ENCODE results near the gene LRRC49.

The LRRC49 gene

GRCh38 chr15:70853318-70853972 is 39.2 kb upstream of the LRRC49 start:
- ChIA-PET CTCF (interaction anchor here (0.5 to 1.0 kb wide), 4 partner anchors 24 to 882 kb away, joined by 3 to 7 read pairs (median 3); no protein-coding TSS in a partner anchor), POLR2A (interaction anchor here (0.6 to 4.1 kb wide), 12 partner anchors 9 to 53 kb away, joined by 3 to 27 read pairs (median 8); no protein-coding TSS in a partner anchor)
- DNase-seq (ENCODE audit: extremely low spot score): peak; percentile 50
- TF ChIP-seq LEF1 (IDR thresholded peaks at IDR 0.05; ENCODE audit: borderline replicate concordance) (no peak), CTBP1 (IDR thresholded peaks at IDR 0.05; ENCODE audit: borderline replicate concordance) (peak; percentile 24; the same call in 1 of the 2 replicates), FOXM1 (IDR thresholded peaks at IDR 0.05; ENCODE audit: borderline replicate concordance) (no peak), ZNF384 (IDR thresholded peaks at IDR 0.05) (no peak)

GRCh38 chr15:70853973-70854665 is 38.5 kb upstream of the LRRC49 start, which contains the start of gene LARP6:
LARP6 (minus strand) TSS chr15:70854157; CDS start chr15:70854088, 69 bp downstream.
- POLR2A ChIA-PET: interaction anchor here (0.6 to 4.1 kb wide), 12 partner anchors 8 to 53 kb away, joined by 3 to 27 read pairs (median 5); no protein-coding TSS in a partner anchor
- CTCF ChIA-PET: interaction anchor here (0.5 to 1.4 kb wide), 4 partner anchors 9 to 881 kb away, joined by 3 to 7 read pairs (median 4); no protein-coding TSS in a partner anchor
- TF ChIP-seq BHLHE40 (IDR thresholded peaks at IDR 0.05; ENCODE audit: borderline replicate concordance): no peak
- TF ChIP-seq TARDBP (IDR thresholded peaks at IDR 0.05): no peak
- no peak for TF ChIP-seq FOXK2 (IDR thresholded peaks at IDR 0.05)
- DNase-seq (ENCODE audit: extremely low spot score): peak; percentile 76

GRCh38 chr15:70854666-70854976 is 38.0 kb upstream of the LRRC49 start:
- DNase-seq (ENCODE audit: extremely low spot score): no peak
- TF ChIP-seq FOXK2 (IDR thresholded peaks at IDR 0.05) (no peak), ELF4 (IDR thresholded peaks at IDR 0.05) (no peak), BHLHE40 (IDR thresholded peaks at IDR 0.05; ENCODE audit: borderline replicate concordance) (no peak), NFRKB (IDR thresholded peaks at IDR 0.05) (no peak), ARNT (IDR thresholded peaks at IDR 0.05) (no peak), ZNF384 (IDR thresholded peaks at IDR 0.05) (no peak), FOXA1 (IDR thresholded peaks at IDR 0.05) (no peak), LEF1 (IDR thresholded peaks at IDR 0.05; ENCODE audit: borderline replicate concordance) (no peak), CTBP1 (IDR thresholded peaks at IDR 0.05; ENCODE audit: borderline replicate concordance) (no peak), L3MBTL2 (conservative IDR thresholded peaks at IDR 0.05) (no peak), HDGF (IDR thresholded peaks at IDR 0.05; ENCODE audit: borderline replicate concordance) (no peak), SP1 (IDR thresholded peaks at IDR 0.05) (no peak), TARDBP (IDR thresholded peaks at IDR 0.05) (no peak), SUZ12 (IDR thresholded peaks at IDR 0.05) (no peak), FOXM1 (IDR thresholded peaks at IDR 0.05; ENCODE audit: borderline replicate concordance) (no peak)
- TF ChIP-seq, protein P1, sequence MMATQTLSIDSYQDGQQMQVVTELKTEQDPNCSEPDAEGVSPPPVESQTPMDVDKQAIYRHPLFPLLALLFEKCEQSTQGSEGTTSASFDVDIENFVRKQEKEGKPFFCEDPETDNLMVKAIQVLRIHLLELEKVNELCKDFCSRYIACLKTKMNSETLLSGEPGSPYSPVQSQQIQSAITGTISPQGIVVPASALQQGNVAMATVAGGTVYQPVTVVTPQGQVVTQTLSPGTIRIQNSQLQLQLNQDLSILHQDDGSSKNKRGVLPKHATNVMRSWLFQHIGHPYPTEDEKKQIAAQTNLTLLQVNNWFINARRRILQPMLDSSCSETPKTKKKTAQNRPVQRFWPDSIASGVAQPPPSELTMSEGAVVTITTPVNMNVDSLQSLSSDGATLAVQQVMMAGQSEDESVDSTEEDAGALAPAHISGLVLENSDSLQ (IDR thresholded peaks at IDR 0.05): no peak
- ChIA-PET CTCF (interaction anchor here (1.0 to 1.4 kb wide), 3 partner anchors 8 to 30 kb away, joined by 3 to 7 read pairs (median 5); no protein-coding TSS in a partner anchor), POLR2A (interaction anchor here (0.6 to 4.1 kb wide), 10 partner anchors 8 to 91 kb away, joined by 3 to 27 read pairs (median 5); partner anchors contain the start of gene UACA)

GRCh38 chr15:70855764-70856163 is 36.9 kb upstream of the LRRC49 start:
- ChIA-PET CTCF (interaction anchor here (0.9 to 2.3 kb wide), 3 partner anchors 14 to 43 kb away, joined by 3 to 9 read pairs (median 6); no protein-coding TSS in a partner anchor), POLR2A (interaction anchor here (0.9 to 4.1 kb wide), 5 partner anchors 12 to 37 kb away, joined by 3 to 26 read pairs (median 9); partner anchors contain the start of genes LRRC49 and THAP10)
- no peak for DNase-seq (ENCODE audit: extremely low spot score)
- TF ChIP-seq ZNF384 (IDR thresholded peaks at IDR 0.05) (no peak), FOXA1 (IDR thresholded peaks at IDR 0.05) (no peak), ARNT (IDR thresholded peaks at IDR 0.05) (no peak), ELF4 (IDR thresholded peaks at IDR 0.05) (no peak), L3MBTL2 (conservative IDR thresholded peaks at IDR 0.05) (no peak), HDGF (IDR thresholded peaks at IDR 0.05; ENCODE audit: borderline replicate concordance) (no peak), BHLHE40 (IDR thresholded peaks at IDR 0.05; ENCODE audit: borderline replicate concordance) (no peak), LEF1 (IDR thresholded peaks at IDR 0.05; ENCODE audit: borderline replicate concordance) (no peak), SP1 (IDR thresholded peaks at IDR 0.05) (no peak), FOXM1 (IDR thresholded peaks at IDR 0.05; ENCODE audit: borderline replicate concordance) (no peak), FOXK2 (IDR thresholded peaks at IDR 0.05) (no peak), TARDBP (IDR thresholded peaks at IDR 0.05) (no peak), CTBP1 (IDR thresholded peaks at IDR 0.05; ENCODE audit: borderline replicate concordance) (no peak), SUZ12 (IDR thresholded peaks at IDR 0.05) (no peak), NFRKB (IDR thresholded peaks at IDR 0.05) (no peak)
- TF ChIP-seq, protein P1 (IDR thresholded peaks at IDR 0.05): no peak

- no peak for DNase-seq (ENCODE audit: extremely low spot score)
- TF ChIP-seq L3MBTL2 (conservative IDR thresholded peaks at IDR 0.05) (no peak), HDGF (IDR thresholded peaks at IDR 0.05; ENCODE audit: borderline replicate concordance) (no peak), SUZ12 (IDR thresholded peaks at IDR 0.05) (no peak), FOXK2 (IDR thresholded peaks at IDR 0.05) (no peak), FOXA1 (IDR thresholded peaks at IDR 0.05) (no peak), ELF4 (IDR thresholded peaks at IDR 0.05) (no peak), LEF1 (IDR thresholded peaks at IDR 0.05; ENCODE audit: borderline replicate concordance) (no peak), FOXM1 (IDR thresholded peaks at IDR 0.05; ENCODE audit: borderline replicate concordance) (no peak), CTBP1 (IDR thresholded peaks at IDR 0.05; ENCODE audit: borderline replicate concordance) (no peak), TARDBP (IDR thresholded peaks at IDR 0.05) (no peak), ZNF384 (IDR thresholded peaks at IDR 0.05) (no peak), ARNT (IDR thresholded peaks at IDR 0.05) (no peak), SP1 (IDR thresholded peaks at IDR 0.05) (no peak), NFRKB (IDR thresholded peaks at IDR 0.05) (no peak), BHLHE40 (IDR thresholded peaks at IDR 0.05; ENCODE audit: borderline replicate concordance) (no peak)
- TF ChIP-seq, protein P1 (IDR thresholded peaks at IDR 0.05): no peak
- POLR2A ChIA-PET: interaction anchor here (0.9 to 4.1 kb wide), 6 partner anchors 9 to 36 kb away, joined by 3 to 26 read pairs (median 6); partner anchors contain the start of genes LRRC49 and THAP10
- CTCF ChIA-PET: interaction anchor here (0.9 to 2.3 kb wide), 3 partner anchors 14 to 43 kb away, joined by 3 to 9 read pairs (median 6); no protein-coding TSS in a partner anchor
These were observed 36.3 kb upstream of the LRRC49 start for GRCh38 chr15:70856177-70856883.
